GM12878 (cell line): ENCODE data around the gene HSPA12A.

ENCODE experiments used
- CBFB ChIP-seq: IDR thresholded peaks from 2 replicates; pipeline ENCODE4 v1.6.1; 2016; ENCODE audit warnings: antibody characterized with exemption, low read depth
- HDGF ChIP-seq: fragments of 450-650 bp; IDR thresholded peaks from 2 replicates; pipeline ENCODE4 v1.6.1; 2016; ENCODE audit warnings: antibody characterized with exemption
- JUND ChIP-seq: IDR thresholded peaks from 2 replicates; pipeline ENCODE4 v1.6.1; 2012; ENCODE audit warnings: low read depth, mild to moderate bottlenecking, low read length, improper control_type of control experiment, moderate library complexity

GRCh38 chr10:116672891-116673290 lies 69.5 kb downstream of the HSPA12A start:
- no peak for TF ChIP-seq JUND
- TF ChIP-seq CBFB: no peak
- no peak for TF ChIP-seq HDGF
